ENCODE measurements around the gene PROX1. TPM values are rescaled to one million over a fixed set of nuclear protein-coding genes. Genes with fewer than 3 reads are reported as not detected.

The PROX1 gene
- total RNA-seq, 2 experiments from 2014 or later = 0.02 to 0.17 TPM

DNA sequence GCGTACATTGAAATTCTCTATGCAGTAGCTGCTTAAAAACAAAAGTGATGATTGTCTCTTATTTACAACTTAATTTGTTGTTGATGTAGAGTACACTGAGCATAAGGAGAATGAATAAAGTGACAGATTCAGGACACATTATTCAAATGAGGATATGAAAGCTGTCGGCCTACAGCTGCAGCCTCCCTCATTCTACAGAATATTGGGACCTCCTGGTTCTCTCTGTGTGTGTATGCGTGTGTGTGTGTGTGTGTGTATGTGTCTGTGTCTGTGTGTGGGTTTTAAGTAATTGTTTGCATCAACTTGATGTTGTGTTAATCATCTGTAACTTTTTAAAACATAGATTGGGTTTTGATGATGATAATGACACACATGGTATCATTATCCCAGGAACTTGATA lies 17.9 kb downstream of the PROX1 start:
- Mint-ChIP-seq H3K9me3 (no peaks in the 10 kb centered on the region), H3K27ac (no peak overlapping the region), H3K27me3 (no peaks in the 10 kb centered on the region), H3K4me3 (no peak overlapping the region), H3K36me3 (no peaks in the 10 kb centered on the region), H3K4me1 (ENCODE audit: low read depth) (no peaks in the 10 kb centered on the region)
- intact Hi-C loops (cut with micrococcal nuclease) = no loop called here
- ChIA-PET CTCF (no interaction called here), POLR2A (no interaction called here)
- DNase-seq = no peak

DNA sequence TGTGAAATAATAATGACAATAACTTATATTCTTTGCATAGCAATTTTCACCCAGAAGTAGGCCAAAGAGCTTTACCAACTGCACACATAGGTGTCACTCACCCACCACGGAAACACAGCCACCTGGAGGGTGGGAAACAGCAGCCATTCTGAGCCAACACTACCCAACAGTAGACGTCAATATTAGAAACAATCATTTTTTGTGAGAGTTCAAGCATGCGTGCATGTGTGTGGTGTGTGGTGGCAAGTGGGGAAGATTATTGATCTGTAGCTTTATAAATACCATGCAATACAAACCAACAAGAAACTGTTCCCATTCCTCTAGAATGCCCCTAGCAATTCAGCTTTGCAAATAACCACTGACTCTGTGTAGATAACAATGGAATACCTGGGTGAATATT lies 19.1 kb downstream of the PROX1 start:
- no peaks in the 10 kb centered on the region for H3K36me3 Mint-ChIP-seq
- CTCF ChIA-PET = no interaction called here
- no peak overlapping the region for H3K27ac Mint-ChIP-seq
- no peaks in the 10 kb centered on the region for H3K9me3 Mint-ChIP-seq
- POLR2A ChIA-PET = no interaction called here
- H3K4me1 Mint-ChIP-seq (ENCODE audit: low read depth) = no peaks in the 10 kb centered on the region
- no peaks in the 10 kb centered on the region for H3K27me3 Mint-ChIP-seq
- H3K4me3 Mint-ChIP-seq = no peak overlapping the region
- intact Hi-C loops (cut with micrococcal nuclease) = no loop called here
- DNase-seq = no peak

DNA sequence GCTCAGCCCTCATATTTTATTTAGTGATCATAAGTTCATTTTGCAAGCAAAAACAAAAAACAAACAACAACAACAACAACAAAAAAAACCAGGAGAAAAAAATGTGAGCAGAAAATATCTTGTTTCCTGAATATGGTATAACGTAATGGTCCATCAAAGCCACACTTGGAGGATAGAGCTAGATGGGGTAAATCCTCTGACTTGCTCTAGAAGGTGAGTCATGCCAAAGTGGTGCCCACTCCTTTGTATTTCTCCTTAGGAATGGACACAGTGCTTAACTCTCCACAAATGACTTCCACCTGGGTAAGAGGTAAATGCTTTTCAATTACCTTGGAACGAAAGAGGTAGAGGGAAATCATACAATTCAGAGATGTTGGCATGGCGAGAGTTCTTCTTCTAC lies 20.6 kb downstream of the PROX1 start:
- no peaks in the 10 kb centered on the region for H3K4me1 Mint-ChIP-seq (ENCODE audit: low read depth)
- H3K36me3 Mint-ChIP-seq = no peaks in the 10 kb centered on the region
- intact Hi-C loops (cut with micrococcal nuclease) = no loop called here
- no peak overlapping the region for H3K4me3 Mint-ChIP-seq
- no peaks in the 10 kb centered on the region for H3K9me3 Mint-ChIP-seq
- H3K27me3 Mint-ChIP-seq = no peaks in the 10 kb centered on the region
- POLR2A ChIA-PET = no interaction called here
- no peak for DNase-seq
- CTCF ChIA-PET = no interaction called here
- no peak overlapping the region for H3K27ac Mint-ChIP-seq

DNA sequence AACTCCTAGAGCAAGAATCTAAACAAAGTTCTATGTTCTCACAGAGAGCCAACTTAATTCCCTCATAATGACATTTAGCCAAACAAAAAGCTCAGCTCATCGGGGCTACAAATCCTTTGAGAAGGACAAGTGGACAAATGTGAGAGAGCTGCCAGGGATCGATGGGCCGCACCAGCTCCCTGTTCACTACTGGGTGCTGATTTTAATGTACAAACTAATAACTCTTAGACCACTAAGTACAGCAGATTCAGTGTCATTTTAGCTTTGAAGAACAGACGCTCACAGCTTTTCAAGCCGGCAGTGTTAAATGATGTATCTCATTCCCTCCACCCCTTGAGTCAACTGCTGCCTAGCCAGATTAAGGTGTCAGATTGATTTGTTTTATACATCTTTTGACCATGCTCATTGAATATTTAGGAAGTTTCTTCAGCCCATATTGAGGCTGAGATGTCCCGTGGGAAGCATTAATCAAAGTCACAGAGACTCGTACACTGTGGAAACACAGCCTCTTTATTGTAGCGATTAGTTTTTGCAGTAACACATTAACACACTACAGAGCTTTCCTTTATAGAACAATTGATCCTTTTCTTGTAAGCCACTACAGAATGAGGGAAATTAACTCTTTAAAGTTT lies 21.1 kb downstream of the PROX1 start:
- DNase-seq = no peak
- no peak overlapping the region for H3K4me3 Mint-ChIP-seq
- ChIA-PET CTCF (no interaction called here), POLR2A (no interaction called here)
- intact Hi-C loops (cut with micrococcal nuclease) = no loop called here
- H3K27me3 Mint-ChIP-seq = no peaks in the 10 kb centered on the region
- no peaks in the 10 kb centered on the region for H3K4me1 Mint-ChIP-seq (ENCODE audit: low read depth)
- H3K36me3 Mint-ChIP-seq = no peaks in the 10 kb centered on the region
- H3K27ac Mint-ChIP-seq = no peak overlapping the region
- no peaks in the 10 kb centered on the region for H3K9me3 Mint-ChIP-seq

DNA sequence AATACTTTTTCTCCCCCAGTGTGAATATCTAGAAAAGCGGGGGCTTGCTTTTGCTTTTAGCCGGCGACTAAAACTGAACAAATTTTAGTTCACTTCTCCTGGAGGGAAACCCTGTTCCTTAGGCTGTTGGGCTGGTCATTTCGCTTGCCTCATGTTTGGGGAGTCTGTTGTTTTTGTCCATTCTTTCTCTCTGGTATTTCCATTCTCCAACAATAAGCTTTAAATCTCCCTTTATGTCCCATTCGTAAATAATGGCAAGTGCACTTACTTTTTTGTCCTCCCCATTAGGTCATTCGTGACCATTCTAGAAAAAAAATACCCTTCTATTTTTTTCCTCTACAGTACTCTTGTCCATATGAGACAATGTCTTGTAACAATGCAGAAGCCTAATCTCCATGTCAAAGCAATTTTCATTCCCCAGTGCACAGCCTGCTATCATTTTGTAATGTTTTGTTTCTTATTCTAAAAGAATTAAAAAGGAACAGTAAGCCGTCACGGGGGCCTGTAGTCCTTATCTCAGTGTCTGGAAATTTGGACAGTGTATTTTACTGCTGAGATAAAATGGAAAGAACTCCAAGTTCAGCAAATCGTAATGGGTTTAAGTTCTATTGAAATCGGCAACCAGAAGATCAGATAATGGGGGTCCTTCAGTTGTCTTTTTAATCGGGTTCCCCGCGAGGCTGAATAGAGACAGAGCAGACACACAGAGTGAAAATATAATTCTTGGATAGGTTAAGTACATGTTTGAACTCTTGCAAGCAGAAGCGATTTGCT lies 21.8 kb downstream of the PROX1 start:
- Mint-ChIP-seq H3K36me3 (no peaks in the 10 kb centered on the region), H3K4me3 (no peak overlapping the region), H3K27ac (no peak overlapping the region), H3K4me1 (ENCODE audit: low read depth) (no peaks in the 10 kb centered on the region), H3K27me3 (no peaks in the 10 kb centered on the region), H3K9me3 (no peaks in the 10 kb centered on the region)
- CTCF ChIA-PET = no interaction called here
- intact Hi-C loops (cut with micrococcal nuclease) = no loop called here
- no peak for DNase-seq
- POLR2A ChIA-PET = no interaction called here

DNA sequence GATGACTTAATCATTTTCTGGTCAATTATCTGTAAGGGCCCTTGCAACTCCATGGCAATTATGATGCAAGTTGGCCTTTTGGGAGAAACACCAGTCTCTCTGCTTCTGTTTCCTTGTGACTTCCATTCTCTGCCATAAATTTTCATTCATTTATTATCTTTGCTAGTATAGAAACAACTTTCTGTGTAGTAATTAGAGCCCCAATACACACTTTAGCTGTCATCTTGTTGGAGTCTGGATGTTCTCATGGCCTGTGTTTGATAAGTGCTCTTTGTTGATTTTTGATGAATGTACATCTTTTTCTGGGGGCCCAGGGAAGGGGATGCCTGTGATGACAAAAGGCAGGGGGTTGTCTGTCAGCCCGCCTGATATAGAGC lies 22.4 kb downstream of the PROX1 start:
- no peak overlapping the region for H3K4me3 Mint-ChIP-seq
- CTCF ChIA-PET = no interaction called here
- H3K36me3 Mint-ChIP-seq = no peaks in the 10 kb centered on the region

DNA sequence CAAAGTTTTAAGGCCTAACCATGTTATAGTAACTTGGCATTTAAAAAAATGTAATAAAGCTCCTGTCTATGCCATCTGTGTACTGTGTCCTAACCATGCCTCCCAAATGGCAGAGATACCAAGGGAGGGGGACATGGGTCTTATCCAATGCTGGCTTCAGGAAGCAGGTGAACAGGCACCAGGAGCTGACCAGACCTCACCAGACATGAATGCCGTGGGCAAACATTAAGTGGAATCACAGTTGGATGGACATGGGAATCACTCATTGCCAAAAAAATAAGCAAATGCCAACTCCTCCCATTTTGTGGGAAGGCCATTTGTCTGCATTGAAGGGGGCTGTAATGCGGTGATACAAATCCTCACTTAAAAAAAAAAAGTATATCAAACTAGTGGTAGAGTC lies 22.9 kb downstream of the PROX1 start:
- CTCF ChIA-PET = no interaction called here
- POLR2A ChIA-PET = no interaction called here
- no peak overlapping the region for H3K4me3 Mint-ChIP-seq
- H3K36me3 Mint-ChIP-seq = no peaks in the 10 kb centered on the region
- no peak for DNase-seq
- H3K4me1 Mint-ChIP-seq (ENCODE audit: low read depth) = no peaks in the 10 kb centered on the region
- H3K27me3 Mint-ChIP-seq = no peaks in the 10 kb centered on the region
- H3K9me3 Mint-ChIP-seq = no peaks in the 10 kb centered on the region
- no peak overlapping the region for H3K27ac Mint-ChIP-seq
- intact Hi-C loops (cut with micrococcal nuclease) = no loop called here

More for the DNA sequence above, 22.4 kb downstream of the PROX1 start:
- POLR2A ChIA-PET = no interaction called here
- intact Hi-C loops (cut with micrococcal nuclease) = no loop called here
- DNase-seq = no peak
- Mint-ChIP-seq H3K9me3 (no peaks in the 10 kb centered on the region), H3K27me3 (no peaks in the 10 kb centered on the region), H3K27ac (no peak overlapping the region), H3K4me1 (ENCODE audit: low read depth) (no peaks in the 10 kb centered on the region)

DNA sequence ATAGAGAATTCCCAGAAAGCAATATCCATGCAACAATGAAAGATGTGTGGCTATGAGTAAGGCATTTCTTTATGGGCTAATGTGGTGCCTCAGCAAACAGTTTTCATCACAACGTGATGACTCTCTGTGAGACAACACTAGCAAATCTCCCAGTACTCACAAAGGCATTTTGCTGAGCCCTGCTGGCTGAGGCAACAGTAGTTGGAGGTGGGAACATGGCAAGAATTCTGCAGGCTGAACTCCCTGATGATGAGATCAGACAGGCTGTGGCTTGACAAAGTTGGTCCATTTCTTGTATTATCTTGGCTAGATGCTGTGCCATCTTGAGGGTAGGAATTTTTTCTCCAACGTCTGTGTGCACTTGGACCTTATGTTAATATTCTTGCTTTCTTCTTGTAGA lies 24.6 kb downstream of the PROX1 start:
- H3K36me3 Mint-ChIP-seq = no peaks in the 10 kb centered on the region
- no peak overlapping the region for H3K4me3 Mint-ChIP-seq
- H3K4me1 Mint-ChIP-seq (ENCODE audit: low read depth) = no peaks in the 10 kb centered on the region
- no peaks in the 10 kb centered on the region for H3K27me3 Mint-ChIP-seq
- ChIA-PET POLR2A (no interaction called here), CTCF (no interaction called here)
- intact Hi-C loops (cut with micrococcal nuclease) = no loop called here
- H3K9me3 Mint-ChIP-seq = no peaks in the 10 kb centered on the region
- no peak for DNase-seq
- no peak overlapping the region for H3K27ac Mint-ChIP-seq

DNA sequence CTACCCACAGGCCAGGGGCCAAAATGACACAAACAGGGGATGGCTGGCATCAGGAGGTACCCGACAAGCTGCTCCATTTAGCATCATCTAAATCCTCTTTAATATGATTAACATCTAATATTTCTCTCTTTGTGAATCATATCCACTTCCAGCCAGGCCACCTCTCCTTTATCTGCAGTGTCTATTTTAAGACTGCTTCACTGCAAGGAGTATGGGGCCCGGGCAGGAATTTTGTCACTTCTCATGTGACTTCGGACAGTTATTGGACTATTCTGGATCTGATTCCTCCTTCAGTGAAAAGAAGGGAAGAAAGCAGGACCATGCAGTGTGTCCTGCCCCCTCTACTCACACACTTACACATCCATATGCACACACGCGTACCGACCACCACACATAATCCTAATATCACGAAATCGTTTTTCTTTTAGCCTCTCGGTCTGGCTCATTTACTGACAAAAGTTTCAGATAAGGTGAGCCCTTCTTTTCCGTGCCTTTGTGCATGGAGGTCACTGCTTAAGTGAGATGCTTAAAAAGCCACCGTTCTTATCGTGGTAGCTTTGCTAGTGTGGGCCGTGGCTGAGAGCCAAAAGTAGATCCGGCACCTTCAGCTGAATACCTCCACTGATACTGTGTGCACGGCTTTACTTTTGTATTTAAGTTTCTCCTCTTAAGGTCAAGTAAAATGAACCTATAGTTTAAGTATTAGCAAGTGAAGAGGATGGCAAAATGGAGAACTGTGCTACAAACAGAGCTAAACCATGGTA lies 26.0 kb downstream of the PROX1 start:
- ChIA-PET CTCF (no interaction called here), POLR2A (no interaction called here)

DNA sequence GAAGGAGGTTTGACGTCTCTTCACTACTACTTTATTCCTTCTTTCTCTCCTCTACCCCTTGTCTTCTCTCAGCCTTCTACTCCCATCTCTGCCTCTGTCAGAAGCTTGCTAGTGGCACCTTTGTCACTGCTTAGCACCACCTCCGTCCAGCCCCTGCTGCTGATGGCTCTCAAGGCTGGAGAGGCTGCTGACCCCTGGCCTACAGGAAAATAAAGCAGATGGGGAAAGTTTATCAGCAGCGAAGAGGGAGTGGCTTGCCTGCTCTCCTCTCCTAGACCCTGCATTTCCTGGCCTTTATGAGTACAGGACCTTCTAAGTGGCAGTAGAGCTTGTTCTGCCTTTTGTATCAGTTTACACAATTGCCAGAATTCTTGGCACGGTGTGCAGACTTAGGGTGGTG lies 27.0 kb downstream of the PROX1 start:
- intact Hi-C loops (cut with micrococcal nuclease) = no loop called here
- H3K27me3 Mint-ChIP-seq = no peaks in the 10 kb centered on the region
- no peak overlapping the region for H3K4me3 Mint-ChIP-seq
- no peak overlapping the region for H3K27ac Mint-ChIP-seq
- no peaks in the 10 kb centered on the region for H3K36me3 Mint-ChIP-seq
- DNase-seq = no peak
- H3K9me3 Mint-ChIP-seq = no peaks in the 10 kb centered on the region
- H3K4me1 Mint-ChIP-seq (ENCODE audit: low read depth) = no peaks in the 10 kb centered on the region
- CTCF ChIA-PET = no interaction called here
- POLR2A ChIA-PET = no interaction called here

More for the DNA sequence above, 26.0 kb downstream of the PROX1 start:
- no peak overlapping the region for H3K4me3 Mint-ChIP-seq
- H3K27ac Mint-ChIP-seq = no peak overlapping the region
- H3K9me3 Mint-ChIP-seq = no peaks in the 10 kb centered on the region
- H3K36me3 Mint-ChIP-seq = no peaks in the 10 kb centered on the region
- DNase-seq = no peak
- H3K4me1 Mint-ChIP-seq (ENCODE audit: low read depth) = no peaks in the 10 kb centered on the region
- intact Hi-C loops (cut with micrococcal nuclease) = no loop called here
- no peaks in the 10 kb centered on the region for H3K27me3 Mint-ChIP-seq

DNA sequence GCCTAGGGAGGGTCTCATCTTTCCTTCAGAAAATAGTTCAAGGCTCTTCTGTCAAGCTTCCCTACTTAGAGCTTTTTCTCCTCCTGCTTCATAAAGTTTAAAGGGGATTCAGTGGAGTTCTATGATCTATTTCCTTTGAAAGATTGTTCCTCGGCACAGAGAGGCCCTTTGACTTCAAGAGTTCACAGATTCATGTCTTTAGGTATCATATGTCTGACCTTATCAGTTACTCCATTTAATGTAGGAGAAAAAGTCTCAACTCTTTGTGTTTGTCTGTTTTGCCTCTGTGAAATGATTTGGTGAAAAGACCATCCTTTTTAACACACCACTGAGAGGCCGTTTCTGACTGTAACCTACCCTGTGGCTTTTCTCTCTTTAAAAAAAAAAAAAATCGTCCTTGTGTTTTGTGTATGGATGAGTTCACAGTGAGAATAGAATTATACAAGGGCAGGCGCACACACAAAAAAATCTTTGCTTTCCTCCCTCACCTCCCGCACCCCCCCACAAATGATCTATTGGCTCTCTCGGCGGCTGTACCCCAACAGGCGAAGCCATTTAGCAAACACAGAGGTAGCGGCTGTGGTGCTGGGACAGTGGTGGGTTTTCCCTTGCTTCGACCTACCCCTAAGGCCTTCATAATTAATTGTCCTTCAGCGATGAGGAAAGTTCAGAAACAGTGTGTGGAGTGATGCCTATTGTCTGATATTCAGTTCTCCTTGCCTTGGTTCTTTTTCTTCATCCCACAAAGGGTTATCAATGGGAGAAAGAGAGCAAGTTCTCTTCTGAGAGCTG lies 29.6 kb downstream of the PROX1 start:
- no peaks in the 10 kb centered on the region for H3K36me3 Mint-ChIP-seq
- ChIA-PET POLR2A (no interaction called here), CTCF (no interaction called here)
- no peaks in the 10 kb centered on the region for H3K9me3 Mint-ChIP-seq
- H3K4me3 Mint-ChIP-seq = no peak overlapping the region
- DNase-seq = no peak
- no peak overlapping the region for H3K27ac Mint-ChIP-seq
- H3K4me1 Mint-ChIP-seq (ENCODE audit: low read depth) = no peaks in the 10 kb centered on the region
- intact Hi-C loops (cut with micrococcal nuclease) = no loop called here
- no peaks in the 10 kb centered on the region for H3K27me3 Mint-ChIP-seq

DNA sequence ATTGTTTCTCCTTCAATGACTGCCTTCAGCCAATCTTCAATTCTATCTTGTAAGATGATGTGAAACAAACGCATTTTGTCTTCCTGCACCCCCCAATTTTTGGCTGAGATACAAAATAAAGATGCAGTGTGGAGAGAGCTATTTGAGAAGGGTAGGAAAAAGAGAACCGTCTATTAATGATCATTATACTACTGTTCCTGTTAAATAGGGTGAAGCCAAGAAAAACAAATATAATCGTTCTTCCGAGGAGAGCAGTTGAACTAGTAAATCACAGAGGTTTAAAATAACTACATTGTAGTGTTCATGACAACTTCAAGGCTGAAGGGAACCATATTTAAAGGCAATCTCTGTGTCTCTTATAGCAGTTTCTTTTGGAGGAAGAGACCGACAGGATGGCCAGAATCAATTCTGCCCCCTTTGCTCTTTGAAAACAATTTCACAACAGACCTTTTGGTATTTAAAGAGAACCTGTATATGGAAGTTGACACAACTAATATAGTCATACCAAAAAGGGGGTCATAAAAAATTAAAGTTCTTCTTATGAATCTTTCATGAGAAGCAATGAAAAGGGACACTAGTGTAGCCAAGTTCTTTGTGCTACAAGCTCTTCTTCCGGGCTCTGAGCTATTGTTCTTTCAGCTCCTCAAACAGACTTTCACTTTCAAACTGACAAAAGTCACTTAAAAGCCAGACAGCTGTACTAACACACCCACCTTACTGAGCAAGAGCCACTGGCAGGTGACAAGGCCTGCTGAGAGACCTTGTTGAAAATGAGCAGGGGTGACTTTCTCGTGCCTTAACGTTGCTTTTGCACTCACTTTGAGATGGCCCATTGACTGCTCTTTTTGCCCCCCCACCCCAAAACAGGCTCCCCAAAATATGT lies 30.9 kb downstream of the PROX1 start:
- DNase-seq = peak; percentile 10
- H3K27me3 Mint-ChIP-seq = no peaks in the 10 kb centered on the region
- no peaks in the 10 kb centered on the region for H3K9me3 Mint-ChIP-seq
- ChIA-PET CTCF (no interaction called here), POLR2A (no interaction called here)
- H3K4me3 Mint-ChIP-seq = no peak overlapping the region
- H3K36me3 Mint-ChIP-seq = no peaks in the 10 kb centered on the region
- H3K4me1 Mint-ChIP-seq (ENCODE audit: low read depth) = no peaks in the 10 kb centered on the region
- intact Hi-C loops (cut with micrococcal nuclease) = no loop called here
- no peak overlapping the region for H3K27ac Mint-ChIP-seq
